GM23248 (cell line): ENCODE measurements around the gene SYK.

Experiments
- EZH2 ChIP-seq: fragments of 200-600 bp; sonication (generic); IDR thresholded peaks from 2 replicates; pipeline ENCODE4 v1.6.1; 2018; ENCODE audit warnings: antibody characterized with exemption, mild to moderate bottlenecking; ENCODE audit not compliant: insufficient read depth, poor library complexity, severe bottlenecking
- EZH2phosphoT487 ChIP-seq: fragments of 200-600 bp; sonication (generic); IDR thresholded peaks from 2 replicates; pipeline ENCODE4 v1.6.1; 2018; ENCODE audit warnings: antibody characterized with exemption, moderate library complexity, mild to moderate bottlenecking, low read depth; ENCODE audit not compliant: insufficient read depth

DNA sequence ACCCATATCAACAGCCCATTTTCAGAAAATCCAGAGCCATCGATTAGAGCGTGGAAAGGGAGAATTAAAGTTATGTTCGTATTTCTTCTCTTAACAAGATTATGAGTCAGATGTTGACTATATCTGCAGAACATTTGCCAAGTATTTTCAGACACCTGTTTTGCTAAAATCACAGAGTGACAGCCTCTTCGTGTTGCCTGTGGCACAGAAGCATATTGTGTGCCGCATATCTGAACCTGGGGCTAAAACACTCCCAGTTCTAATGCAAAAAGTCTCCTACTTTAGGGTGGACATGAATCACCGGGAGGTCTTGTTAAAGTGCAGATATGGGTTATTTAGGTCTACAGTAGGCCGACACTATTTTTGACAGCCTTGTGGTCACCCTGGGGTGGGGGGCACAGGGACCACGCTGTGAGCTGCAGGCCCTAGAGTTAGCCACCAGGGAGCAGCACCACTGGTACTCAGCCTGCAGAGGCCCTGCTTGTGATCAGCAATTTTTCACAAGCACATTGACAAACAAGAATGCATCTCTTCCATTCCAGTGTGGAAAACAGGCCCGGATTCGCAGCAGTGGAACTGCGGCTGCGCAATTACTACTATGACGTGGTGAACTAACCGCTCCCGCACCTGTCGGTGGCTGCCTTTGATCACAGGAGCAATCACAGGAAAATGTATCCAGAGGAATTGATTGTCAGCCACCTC is 93.5 kb downstream of the SYK start:
- TF ChIP-seq EZH2 (no peak), EZH2phosphoT487 (no peak)
